GM21786 (cell line): ENCODE results near the gene FA2H.

Experiments
- ATAC-seq: cut with Tn5 transposase; IDR thresholded peaks from one replicate; pipeline ENCODE4 v1.9.1; 2021; ENCODE audit not compliant: unreplicated experiment

The FA2H gene

GRCh38 chr16:74745109-74745615, 29.5 kb downstream of the FA2H start:
- ATAC-seq, result no peak

GRCh38 chr16:74744566-74744965, 30.1 kb downstream of the FA2H start:
- no peak for ATAC-seq

- no peak for ATAC-seq
Measured at GRCh38 chr16:74743668-74744299, 30.8 kb downstream of the FA2H start.

GRCh38 chr16:74743045-74743667, 31.5 kb downstream of the FA2H start:
- no peak for ATAC-seq

DNA sequence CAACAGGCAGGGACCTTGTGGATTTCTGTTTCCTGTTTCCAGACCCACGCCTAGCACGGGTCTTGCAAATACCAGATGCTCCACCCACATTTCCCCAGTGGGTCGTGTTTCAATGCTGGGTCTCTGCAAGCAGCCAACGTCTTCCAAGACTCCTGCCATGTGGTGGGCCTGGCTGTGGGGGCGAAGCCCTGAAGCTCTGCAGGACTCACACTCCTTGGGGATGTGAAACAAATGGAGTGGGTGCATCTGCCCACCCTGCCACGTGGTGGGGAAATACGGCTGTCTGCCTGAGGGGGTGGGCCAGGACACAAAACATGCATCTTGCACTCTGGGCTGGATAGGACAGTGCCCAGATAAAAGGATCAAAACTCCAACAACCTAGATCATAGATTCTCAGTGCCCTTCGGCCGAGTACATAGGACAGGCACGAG, 32.6 kb downstream of the FA2H start:
- ATAC-seq, result no peak

DNA sequence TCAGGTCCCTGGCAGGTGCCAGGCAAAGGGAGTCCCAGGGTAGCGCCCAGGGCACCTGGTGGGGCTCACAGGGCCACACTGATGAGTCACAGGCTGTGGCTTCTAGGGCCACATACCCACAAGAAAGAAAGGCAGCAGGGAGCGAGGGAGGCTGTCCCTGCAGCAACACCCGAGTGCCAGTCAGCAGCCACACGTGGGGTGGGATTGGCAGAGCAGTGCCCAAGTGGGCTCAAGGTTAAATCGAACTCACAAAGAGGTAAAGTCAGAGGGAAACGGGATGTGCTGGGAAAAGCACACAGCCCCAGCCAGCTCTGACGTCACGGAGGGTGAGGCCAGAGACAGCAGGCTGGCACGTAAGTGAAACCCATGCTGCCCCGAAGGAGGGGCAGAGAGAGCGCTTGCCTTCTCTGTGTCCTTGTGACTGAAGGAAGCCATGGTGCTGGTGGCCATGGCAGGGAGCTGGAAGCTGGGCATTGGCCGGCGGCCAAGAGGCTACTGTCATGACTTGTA, 33.8 kb downstream of the FA2H start:
- ATAC-seq, result no peak

DNA sequence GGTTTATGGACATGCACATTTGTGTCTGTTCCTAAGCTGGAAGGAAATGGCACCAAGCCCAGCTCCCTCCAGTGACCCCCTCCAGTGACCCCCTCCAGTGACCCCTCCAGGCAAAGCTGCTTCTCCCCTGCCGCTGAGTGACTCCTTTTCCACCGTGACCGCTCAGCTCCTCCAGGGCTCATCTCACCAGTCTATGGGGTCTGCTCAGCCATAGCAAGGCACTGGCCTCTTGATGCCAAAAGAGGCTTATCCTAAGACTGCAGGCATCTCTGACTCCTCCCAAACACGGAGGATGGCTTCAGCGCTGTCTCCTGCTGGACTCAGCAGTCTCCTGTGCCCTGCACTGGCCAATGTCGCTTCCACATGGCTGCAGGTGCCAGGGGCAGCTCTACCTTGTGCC, 35.3 kb downstream of the FA2H start:
- no peak for ATAC-seq

- ATAC-seq, result no peak
Measured at GRCh38 chr16:74738816-74739215, 35.8 kb downstream of the FA2H start.

DNA sequence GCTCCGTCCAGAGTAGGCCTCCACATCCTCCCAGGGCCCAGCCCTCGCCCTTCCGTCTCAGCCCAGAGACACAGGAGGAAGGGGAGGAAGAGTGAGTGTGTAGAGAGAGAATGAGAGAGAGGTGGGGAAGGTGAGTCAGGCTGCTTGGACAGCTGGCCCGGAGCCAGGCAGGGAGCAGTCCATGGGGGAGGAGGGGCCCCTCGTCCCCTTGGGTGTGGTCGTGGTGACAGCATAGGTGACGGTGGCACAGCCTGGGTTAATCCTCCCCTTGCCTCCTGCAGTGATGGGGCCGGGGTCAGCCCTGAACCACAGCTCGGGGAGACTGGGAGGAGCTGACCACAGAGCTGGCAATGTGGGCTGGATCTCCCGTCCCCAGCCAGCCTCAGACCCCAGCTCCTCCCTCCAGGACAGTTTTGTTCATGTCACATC, 36.5 kb downstream of the FA2H start:
- no peak for ATAC-seq

DNA sequence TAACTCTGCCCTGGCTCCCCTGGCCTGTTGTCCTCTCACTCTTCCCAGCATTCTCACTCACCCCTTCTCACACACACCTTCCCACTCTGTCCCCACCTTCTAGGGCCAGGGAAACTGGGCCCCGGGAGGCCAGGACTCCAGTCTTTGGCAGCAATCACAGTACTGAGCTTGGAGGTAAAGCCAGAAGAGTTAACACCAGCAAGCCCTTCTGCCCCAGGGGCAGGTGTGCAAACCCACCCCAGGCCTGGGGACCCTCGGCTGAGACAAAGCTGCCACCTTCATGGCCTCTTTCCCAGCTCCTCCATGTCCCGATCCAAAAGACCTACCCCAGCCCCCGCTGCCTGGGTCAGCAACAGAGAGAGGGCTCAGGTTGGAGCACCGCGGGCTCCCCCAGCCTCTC, 37.1 kb downstream of the FA2H start:
- ATAC-seq, result no peak

DNA sequence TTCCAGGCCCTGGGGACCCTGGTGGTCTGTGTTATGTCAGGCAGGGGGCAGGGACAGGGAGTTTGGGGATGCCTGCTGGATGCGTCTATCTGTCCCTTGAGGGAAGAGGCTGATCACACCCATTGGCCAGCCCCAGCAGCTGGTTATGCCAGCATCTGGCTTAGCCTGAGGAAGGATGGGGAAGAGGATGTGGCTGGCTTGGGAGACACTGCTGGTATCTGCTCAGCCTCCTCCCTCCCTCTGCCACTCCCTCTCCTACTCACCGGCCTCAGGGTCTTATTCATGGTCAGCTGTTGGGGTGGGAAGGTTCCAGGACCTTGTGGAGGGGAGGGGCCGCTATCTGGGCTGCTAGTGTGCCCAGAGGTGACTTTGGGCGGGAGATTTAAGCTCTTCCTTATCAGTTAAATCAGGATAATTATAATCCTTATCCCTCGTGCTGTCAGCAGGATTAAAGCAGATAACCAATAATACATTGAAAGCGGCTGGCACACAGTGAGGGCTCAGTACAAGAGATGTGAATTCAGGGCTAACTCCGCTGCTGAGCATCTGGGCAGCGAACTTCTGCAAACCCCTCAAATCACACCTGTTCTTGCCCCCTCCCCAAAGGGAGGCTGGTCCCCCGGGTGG, 38.0 kb downstream of the FA2H start:
- ATAC-seq, result no peak

DNA sequence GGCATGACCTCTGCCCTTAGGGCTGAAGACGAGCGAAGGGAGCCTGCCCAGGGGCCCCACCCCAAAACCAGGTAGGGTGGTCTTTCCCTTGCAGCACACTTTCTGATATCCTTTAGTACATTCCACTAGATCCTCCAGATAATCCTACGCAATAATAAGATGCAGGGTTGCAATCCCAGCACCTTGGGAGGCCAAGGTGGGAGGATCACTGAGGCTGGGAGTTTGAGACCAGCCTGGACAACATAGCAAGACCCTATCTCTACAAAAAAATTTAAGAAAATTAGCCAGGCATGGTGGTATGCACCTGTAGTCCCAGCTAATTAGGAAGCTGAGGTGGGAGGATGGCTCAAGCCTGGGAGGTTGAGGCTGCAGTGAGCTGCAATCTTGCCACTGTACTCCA, 39.1 kb downstream of the FA2H start:
- no peak for ATAC-seq

GRCh38 chr16:74735162-74735452, 39.5 kb downstream of the FA2H start:
- ATAC-seq, result no peak

- ATAC-seq, result no peak
Measured at GRCh38 chr16:74734361-74735161, 40.1 kb downstream of the FA2H start.

DNA sequence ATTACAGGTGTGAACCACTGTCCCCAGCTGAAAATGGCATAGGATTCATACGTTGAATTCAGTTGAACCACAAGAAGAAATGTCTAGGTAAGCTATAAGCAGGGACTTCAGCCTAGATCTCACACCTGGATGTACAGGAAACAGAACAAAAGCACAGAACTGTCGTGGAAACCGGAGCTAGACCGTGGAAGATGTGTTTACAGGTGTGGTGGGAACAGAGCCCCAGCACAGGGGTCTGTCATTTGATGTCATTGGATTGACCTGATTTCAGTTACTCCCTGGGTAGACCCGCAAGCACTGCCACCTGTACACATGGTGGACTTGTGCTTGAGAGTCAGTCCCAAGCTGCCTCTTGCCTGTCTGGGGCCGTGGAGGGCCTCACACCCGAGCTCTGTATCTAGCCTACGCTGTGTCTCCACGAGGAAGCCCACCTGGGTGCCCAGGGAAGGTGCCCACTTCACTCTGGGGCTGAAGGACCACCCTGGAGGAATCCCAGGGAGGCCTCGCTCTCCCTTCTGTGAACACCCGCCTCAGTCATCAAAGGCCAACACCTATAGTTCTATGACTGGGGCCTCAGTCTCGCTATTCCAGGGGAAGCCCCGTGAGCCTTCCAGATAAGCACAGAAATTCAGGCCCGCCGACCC, 41.8 kb downstream of the FA2H start:
- ATAC-seq, result no peak

DNA sequence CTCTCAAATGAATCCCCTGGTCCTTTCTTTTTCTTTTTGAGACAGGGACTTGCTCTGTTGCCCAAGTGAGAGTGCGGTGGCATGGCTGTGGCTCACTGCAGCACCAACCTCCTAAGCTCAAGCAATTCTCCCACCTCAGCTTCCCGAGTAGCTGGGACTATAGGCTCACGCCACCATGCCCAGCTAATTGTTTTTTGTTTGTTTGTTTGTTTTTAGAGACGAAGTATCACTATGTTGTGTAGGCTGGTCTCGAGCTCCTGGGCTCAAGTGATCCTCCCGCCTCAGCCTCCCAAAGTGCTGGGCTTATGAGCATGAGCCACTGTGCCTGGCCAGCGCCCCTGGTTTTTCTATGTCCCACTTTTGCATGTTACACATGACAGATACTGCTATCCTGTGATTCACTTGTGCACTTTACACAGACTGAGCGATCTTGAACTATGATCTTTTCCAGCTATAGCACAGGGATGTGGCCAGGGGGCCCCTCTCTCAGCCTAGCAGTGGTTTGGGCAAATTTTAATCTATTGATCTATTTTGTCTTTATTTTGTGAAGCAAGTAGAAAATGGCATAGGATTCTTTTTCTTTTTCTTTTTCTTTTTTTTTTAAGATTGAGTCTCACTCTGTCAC, 42.7 kb downstream of the FA2H start:
- no peak for ATAC-seq

- ATAC-seq, result no peak
Measured at GRCh38 chr16:74729783-74730683, 44.6 kb downstream of the FA2H start.

GRCh38 chr16:74727903-74728302, 46.7 kb downstream of the FA2H start:
- no peak for ATAC-seq

- ATAC-seq, result no peak
Measured at GRCh38 chr16:74726716-74727115, 47.9 kb downstream of the FA2H start.
